Femur (tissue), 1 donor: ENCODE results near the gene ZFHX3.

Experiments used
- DNase-seq: peaks from one replicate; pipeline ENCODE4 v3.0.0-alpha.2; 2017

Gene ZFHX3

GRCh38 chr16:72862090-72862489 is 185.8 kb downstream of the ZFHX3 start:
- DNase-seq, result no peak

GRCh38 chr16:72860726-72861562 is 187.0 kb downstream of the ZFHX3 start:
- no peak for DNase-seq

GRCh38 chr16:72859581-72859980 is 188.3 kb downstream of the ZFHX3 start:
- DNase-seq, result no peak

GRCh38 chr16:72858665-72859493 is 189.0 kb downstream of the ZFHX3 start:
- DNase-seq, result peak; percentile 53

- no peak for DNase-seq
Measured at GRCh38 chr16:72857834-72858664, 189.9 kb downstream of the ZFHX3 start.

- DNase-seq, result no peak
Measured at GRCh38 chr16:72856797-72857196, 191.1 kb downstream of the ZFHX3 start.

- DNase-seq, result no peak
Measured at GRCh38 chr16:72854267-72854959, 193.5 kb downstream of the ZFHX3 start.

GRCh38 chr16:72853575-72854266 is 194.2 kb downstream of the ZFHX3 start:
- no peak for DNase-seq

- no peak for DNase-seq
Measured at GRCh38 chr16:72852421-72852820, 195.5 kb downstream of the ZFHX3 start.

GRCh38 chr16:72850853-72851252 is 197.1 kb downstream of the ZFHX3 start:
- DNase-seq, result peak; percentile 78

- DNase-seq, result no peak
Measured at GRCh38 chr16:72850021-72850420, 197.9 kb downstream of the ZFHX3 start.

- peak; percentile 90 for DNase-seq
Measured at GRCh38 chr16:72848759-72849664, 198.9 kb downstream of the ZFHX3 start.

GRCh38 chr16:72848028-72848400 is 199.9 kb downstream of the ZFHX3 start:
- no peak for DNase-seq

GRCh38 chr16:72847187-72848027 is 200.5 kb downstream of the ZFHX3 start:
- no peak for DNase-seq

- no peak for DNase-seq
Measured at GRCh38 chr16:72846594-72846993, 201.3 kb downstream of the ZFHX3 start.

- DNase-seq, result no peak
Measured at GRCh38 chr16:72845322-72846020, 202.5 kb downstream of the ZFHX3 start.

GRCh38 chr16:72844225-72844920 is 203.6 kb downstream of the ZFHX3 start:
- no peak for DNase-seq

- DNase-seq, result no peak
Measured at GRCh38 chr16:72841506-72841905, 206.4 kb downstream of the ZFHX3 start.
